Endothelial cell (in vitro differentiated cells): ENCODE measurements around the gene CDK14. TPM values are rescaled to one million over a fixed set of nuclear protein-coding genes. Genes with fewer than 3 reads are reported as not detected.
A peak's percentile ranks its signal among the peaks of the same experiment; 100 is the strongest.

Experiments used
- DNase-seq: peaks from one replicate; pipeline ENCODE4 v3.0.0; 2021; ENCODE audit warnings: low spot score
- H3K27ac Mint-ChIP-seq: one replicate; pipeline ENCODE4 v1.8.0; 2021; ENCODE audit warnings: mixed read lengths, inconsistent platforms; ENCODE audit not compliant: unreplicated experiment
- H3K27me3 Mint-ChIP-seq: one replicate; pipeline ENCODE4 v1.8.0; 2021; ENCODE audit warnings: mild to moderate bottlenecking, moderate library complexity, mixed read lengths, inconsistent platforms; ENCODE audit not compliant: unreplicated experiment
- H3K36me3 Mint-ChIP-seq: one replicate; pipeline ENCODE4 v1.8.0; 2021; ENCODE audit warnings: mild to moderate bottlenecking, low read depth, mixed read lengths, inconsistent platforms; ENCODE audit not compliant: unreplicated experiment
- H3K4me1 Mint-ChIP-seq: one replicate; pipeline ENCODE4 v1.8.0; 2021; ENCODE audit warnings: mild to moderate bottlenecking, mixed read lengths, inconsistent platforms; ENCODE audit not compliant: unreplicated experiment
- H3K4me3 Mint-ChIP-seq: one replicate; pipeline ENCODE4 v1.8.0; 2021; ENCODE audit warnings: mild to moderate bottlenecking, mixed read lengths, inconsistent platforms; ENCODE audit not compliant: unreplicated experiment
- H3K9me3 Mint-ChIP-seq: one replicate; pipeline ENCODE4 v1.8.0; 2021; ENCODE audit warnings: mixed read lengths, inconsistent platforms; ENCODE audit not compliant: unreplicated experiment
- CTCF ChIP-seq: fragments of 200-600 bp; sonication (generic); IDR thresholded peaks from one replicate; pipeline ENCODE4 v1.5.0; 2021; ENCODE audit warnings: antibody characterized with exemption; ENCODE audit not compliant: unreplicated experiment
- total RNA-seq: library from RNA; stranded (reverse); fragmentation: NEBNext Ultra II Directional; extraction: Animal tissue kit (Norgen Biotek cat#: 25700); gene quantifications from one replicate; pipeline ENCODE4 v1.2.1, GENCODE V29; 2021; ENCODE audit not compliant: unreplicated experiment

Gene CDK14
- total RNA-seq, 1 donor from 2014 or later, result 30.2 TPM

GRCh38 chr7:90701021-90701420 lies 104.9 kb downstream of the CDK14 start:
- no peaks in the 10 kb centered on the region for H3K36me3 Mint-ChIP-seq
- no peak overlapping the region for H3K27ac Mint-ChIP-seq
- H3K4me1 Mint-ChIP-seq, result no peaks in the 10 kb centered on the region
- no peak for TF ChIP-seq CTCF
- no peak overlapping the region for H3K4me3 Mint-ChIP-seq
- no peak for DNase-seq
- no peaks in the 10 kb centered on the region for H3K9me3 Mint-ChIP-seq
- peaks cover 6% of the 10 kb centered on the region for H3K27me3 Mint-ChIP-seq

- Mint-ChIP-seq H3K4me1 (peaks cover 4% of the 10 kb centered on the region), H3K27me3 (peaks cover 4% of the 10 kb centered on the region)
- TF ChIP-seq CTCF, result no peak
Observed at GRCh38 chr7:90701771-90702170, 105.7 kb downstream of the CDK14 start.

GRCh38 chr7:90705391-90706071 lies 109.4 kb downstream of the CDK14 start:
- Mint-ChIP-seq H3K4me3 (no peak overlapping the region), H3K27me3 (peaks cover 4% of the 10 kb centered on the region), H3K4me1 (peaks cover 13% of the 10 kb centered on the region), H3K27ac (no peak overlapping the region), H3K9me3 (no peaks in the 10 kb centered on the region), H3K36me3 (no peaks in the 10 kb centered on the region)
- TF ChIP-seq CTCF, result no peak
- no peak for DNase-seq

More at GRCh38 chr7:90701771-90702170, 105.7 kb downstream of the CDK14 start:
- no peak overlapping the region for H3K4me3 Mint-ChIP-seq
- DNase-seq, result no peak
- H3K27ac Mint-ChIP-seq, result no peak overlapping the region
- H3K36me3 Mint-ChIP-seq, result no peaks in the 10 kb centered on the region
- H3K9me3 Mint-ChIP-seq, result no peaks in the 10 kb centered on the region

GRCh38 chr7:90706072-90706716 lies 110.1 kb downstream of the CDK14 start:
- Mint-ChIP-seq H3K9me3 (no peaks in the 10 kb centered on the region), H3K27me3 (peaks cover 4% of the 10 kb centered on the region), H3K36me3 (no peaks in the 10 kb centered on the region), H3K4me1 (peaks cover 15% of the 10 kb centered on the region), H3K4me3 (no peak overlapping the region), H3K27ac (no peak overlapping the region)
- no peak for TF ChIP-seq CTCF
- DNase-seq, result no peak

GRCh38 chr7:90708841-90709317 lies 112.8 kb downstream of the CDK14 start:
- Mint-ChIP-seq H3K9me3 (no peaks in the 10 kb centered on the region), H3K36me3 (no peaks in the 10 kb centered on the region), H3K27ac (no peak overlapping the region), H3K27me3 (peaks cover 4% of the 10 kb centered on the region), H3K4me3 (no peak overlapping the region), H3K4me1 (peaks cover 22% of the 10 kb centered on the region)
- peak; percentile 59 for DNase-seq
- TF ChIP-seq CTCF, result peak; percentile 77
